GM12874 (cell line): ENCODE data around the gene MAP1B.

ENCODE experiments used
- CTCF ChIP-seq: IDR thresholded peaks from 2 replicates; pipeline ENCODE4 v1.5.1; 2011; ENCODE audit warnings: low read depth, mild to moderate bottlenecking, control low read depth, low read length, moderate library complexity; ENCODE audit not compliant: insufficient read depth

The MAP1B gene

GRCh38 chr5:72252574-72253155, 145.4 kb downstream of the MAP1B start:
- no peak for TF ChIP-seq CTCF

- no peak for TF ChIP-seq CTCF
Measured at GRCh38 chr5:72255237-72255636, 148.0 kb downstream of the MAP1B start.

GRCh38 chr5:72255670-72256069, 148.4 kb downstream of the MAP1B start:
- no peak for TF ChIP-seq CTCF

- no peak for TF ChIP-seq CTCF
Measured at GRCh38 chr5:72256536-72256935, 149.3 kb downstream of the MAP1B start.
